OCI-LY7 (cell line): ENCODE results near the gene ZNF443. TPM values are rescaled to one million over a fixed set of nuclear protein-coding genes. Genes with fewer than 3 reads are reported as not detected.
"Not testable (repeated sequence)": the region's sequence is repeated elsewhere in the genome, so short reads cannot be mapped to it uniquely, and the experiment has no call there.

ENCODE experiments used
- BruUV-seq: library from RNA; stranded (reverse); fragments of 400-500 nt; replicated peaks from 2 replicates; lab custom pipeline; 2021; lab: Mats Ljungman, UMichigan
- CTCF ChIA-PET: fragments of 300-600 bp; sonication (Branson Sonifier 250); formaldehyde crosslinking; loops from one replicate; lab custom pipeline; 2022; ENCODE audit warnings: antibody characterized with exemption; ENCODE audit not compliant: unreplicated experiment; lab: Charles Lee
- POLR2A ChIA-PET: fragments of 300-600 bp; sonication (Branson Sonifier 250); formaldehyde crosslinking; loops from one replicate; lab custom pipeline; 2022; ENCODE audit warnings: antibody characterized with exemption; lab: Charles Lee
- DNase-seq: peaks from one replicate; pipeline ENCODE4 v3.0.0-alpha.2; 2015; ENCODE audit warnings: low spot score
- H2AFZ ChIP-seq: fragments of 200-600 bp; sonication (generic), shearing (Covaris generic); 2 replicates; pipeline ENCODE4 v1.6.1; 2014; ENCODE audit warnings: mild to moderate bottlenecking, antibody characterized with exemption, low read length, moderate library complexity
- H3K27ac ChIP-seq: fragments of 200-600 bp; sonication (generic); 2 replicates; pipeline ENCODE4 v1.5.1; 2014; ENCODE audit warnings: mixed run types, low read depth, mild to moderate bottlenecking, moderate library complexity, low read length, inconsistent platforms; ENCODE audit not compliant: poor library complexity, severe bottlenecking
- H3K36me3 ChIP-seq: fragments of 200-600 bp; sonication (generic); 2 replicates; pipeline ENCODE4 v1.6.1; 2014; ENCODE audit warnings: mild to moderate bottlenecking, antibody characterized with exemption, low read length, moderate library complexity, mixed read lengths; ENCODE audit not compliant: insufficient read depth
- H3K4me1 ChIP-seq: fragments of 200-600 bp; sonication (generic); 2 replicates; pipeline ENCODE4 v1.5.1; 2014; ENCODE audit warnings: mild to moderate bottlenecking, low read length; ENCODE audit not compliant: insufficient read depth, poor library complexity, severe bottlenecking
- H3K4me2 ChIP-seq: fragments of 200-600 bp; sonication (generic); 2 replicates; pipeline ENCODE4 v1.6.1; 2014; ENCODE audit warnings: mild to moderate bottlenecking, low read length
- H3K4me3 ChIP-seq: fragments of 200-600 bp; sonication (generic); 2 replicates; pipeline ENCODE4 v1.5.1; 2014; ENCODE audit warnings: mild to moderate bottlenecking, low read depth, low read length; ENCODE audit not compliant: poor library complexity, severe bottlenecking
- H3K79me2 ChIP-seq: fragments of 200-600 bp; sonication (generic); 2 replicates; pipeline ENCODE4 v1.6.1; 2016; ENCODE audit warnings: low read depth, mild to moderate bottlenecking, low read length, moderate library complexity, mixed read lengths; ENCODE audit not compliant: insufficient read depth
- H3K9me2 ChIP-seq: fragments of 200-600 bp; sonication (generic); 2 replicates; pipeline ENCODE4 v1.6.1; 2016; ENCODE audit warnings: mild to moderate bottlenecking, low read length, mixed read lengths; ENCODE audit not compliant: insufficient read depth
- H3K9me3 ChIP-seq: fragments of 200-600 bp; sonication (generic); 2 replicates; pipeline ENCODE4 v1.6.1; 2014; ENCODE audit warnings: mild to moderate bottlenecking, mixed run types, low read length, mixed read lengths
- H4K20me1 ChIP-seq: fragments of 200-600 bp; sonication (generic); 2 replicates; pipeline ENCODE4 v1.6.1; 2014; ENCODE audit warnings: mild to moderate bottlenecking, antibody characterized with exemption, low read length, moderate library complexity, mixed read lengths; ENCODE audit not compliant: insufficient read depth
- EZH2phosphoT487 ChIP-seq: fragments of 200-600 bp; sonication (generic); IDR thresholded peaks from 2 replicates; pipeline ENCODE4 v1.6.1; 2018; ENCODE audit warnings: low read depth, borderline replicate concordance, mild to moderate bottlenecking, mixed run types, antibody characterized with exemption, low read length, moderate library complexity, mixed read lengths
- intact Hi-C: fragments of 100-400 bp; cut with micrococcal nuclease; formaldehyde crosslinking; loops from one replicate; pipeline ENCODE4 v1.10.0; 2022; ENCODE audit not compliant: unreplicated experiment
- total RNA-seq, 2 experiments: library from RNA; depleted of rRNA in 1 of 2; stranded (reverse); fragments of >200 nt in 1 of 2; shearing (Covaris generic) in 1 of 2; gene quantifications; 2 replicates each; pipeline ENCODE4 v1.2.3, GENCODE V29; 2014 to 2022
- TF ChIP-seq, protein P1 (sequence below): fragments of 200-600 bp; sonication (generic); conservative IDR thresholded peaks from 2 replicates; pipeline ENCODE4 v1.5.1; 2014; ENCODE audit warnings: mild to moderate bottlenecking, antibody characterized with exemption, low read length, moderate library complexity, mixed read lengths

ZNF443 gene
- total RNA-seq, 2 experiments from 2014 or later = 2.6 to 4.5 TPM

DNA sequence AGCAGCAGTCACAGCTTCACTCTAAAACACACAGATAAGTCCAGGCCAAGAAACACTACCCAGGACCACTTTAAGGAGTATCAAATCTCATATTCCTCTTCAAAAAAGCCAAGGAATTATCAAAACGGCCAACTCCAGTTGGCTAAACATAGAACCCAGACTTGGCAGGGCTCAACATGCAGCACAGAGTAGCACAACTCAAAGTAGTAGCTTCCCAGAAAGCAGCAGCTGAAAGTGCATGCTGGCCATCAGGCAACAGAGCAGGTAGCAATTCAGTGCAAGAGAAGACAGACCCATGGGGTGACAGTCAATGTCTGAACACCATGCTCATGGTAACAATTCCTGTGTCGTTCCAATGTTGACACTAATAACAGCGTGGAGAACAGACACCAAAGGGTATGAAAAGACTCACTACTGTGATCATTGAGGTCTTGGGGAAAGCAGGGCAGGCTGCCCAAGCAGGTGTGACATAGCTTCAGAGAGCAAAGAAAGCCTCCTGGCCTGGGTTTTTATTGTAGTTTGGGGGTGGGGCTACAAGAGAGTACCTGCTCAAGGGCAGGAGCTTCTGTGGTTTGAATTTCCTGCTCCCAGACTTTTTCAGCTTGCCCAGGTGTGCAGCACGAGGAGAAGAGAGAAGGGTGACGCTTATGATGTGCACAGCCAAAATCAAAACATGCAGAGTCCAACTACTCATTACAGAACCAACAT, 37.6 kb upstream of the ZNF443 start:
- H3K36me3 ChIP-seq = no peaks in the 10 kb centered on the region
- H3K9me2 ChIP-seq = no peaks in the 10 kb centered on the region
- H3K79me2 ChIP-seq = peaks cover 11% of the 10 kb centered on the region; the same call in 1 of the 2 replicates
- no peak overlapping the region for H2AFZ ChIP-seq
- no peak overlapping the region for H3K4me3 ChIP-seq
- no peak overlapping the region for H3K27ac ChIP-seq
- POLR2A ChIA-PET = no interaction called here
- no peaks in the 10 kb centered on the region for H3K9me3 ChIP-seq
- H3K4me1 ChIP-seq = peaks cover 32% of the 10 kb centered on the region
- TF ChIP-seq, protein P1, sequence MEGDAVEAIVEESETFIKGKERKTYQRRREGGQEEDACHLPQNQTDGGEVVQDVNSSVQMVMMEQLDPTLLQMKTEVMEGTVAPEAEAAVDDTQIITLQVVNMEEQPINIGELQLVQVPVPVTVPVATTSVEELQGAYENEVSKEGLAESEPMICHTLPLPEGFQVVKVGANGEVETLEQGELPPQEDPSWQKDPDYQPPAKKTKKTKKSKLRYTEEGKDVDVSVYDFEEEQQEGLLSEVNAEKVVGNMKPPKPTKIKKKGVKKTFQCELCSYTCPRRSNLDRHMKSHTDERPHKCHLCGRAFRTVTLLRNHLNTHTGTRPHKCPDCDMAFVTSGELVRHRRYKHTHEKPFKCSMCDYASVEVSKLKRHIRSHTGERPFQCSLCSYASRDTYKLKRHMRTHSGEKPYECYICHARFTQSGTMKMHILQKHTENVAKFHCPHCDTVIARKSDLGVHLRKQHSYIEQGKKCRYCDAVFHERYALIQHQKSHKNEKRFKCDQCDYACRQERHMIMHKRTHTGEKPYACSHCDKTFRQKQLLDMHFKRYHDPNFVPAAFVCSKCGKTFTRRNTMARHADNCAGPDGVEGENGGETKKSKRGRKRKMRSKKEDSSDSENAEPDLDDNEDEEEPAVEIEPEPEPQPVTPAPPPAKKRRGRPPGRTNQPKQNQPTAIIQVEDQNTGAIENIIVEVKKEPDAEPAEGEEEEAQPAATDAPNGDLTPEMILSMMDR = no peak
- TF ChIP-seq EZH2phosphoT487 = no peak
- no peaks in the 10 kb centered on the region for H4K20me1 ChIP-seq
- no TSS peak for BruUV-seq
- intact Hi-C loops = no loop called here
- CTCF ChIA-PET = no interaction called here
- peak; percentile 24 for DNase-seq
- H3K4me2 ChIP-seq = peak overlapping the region; percentile 30

DNA sequence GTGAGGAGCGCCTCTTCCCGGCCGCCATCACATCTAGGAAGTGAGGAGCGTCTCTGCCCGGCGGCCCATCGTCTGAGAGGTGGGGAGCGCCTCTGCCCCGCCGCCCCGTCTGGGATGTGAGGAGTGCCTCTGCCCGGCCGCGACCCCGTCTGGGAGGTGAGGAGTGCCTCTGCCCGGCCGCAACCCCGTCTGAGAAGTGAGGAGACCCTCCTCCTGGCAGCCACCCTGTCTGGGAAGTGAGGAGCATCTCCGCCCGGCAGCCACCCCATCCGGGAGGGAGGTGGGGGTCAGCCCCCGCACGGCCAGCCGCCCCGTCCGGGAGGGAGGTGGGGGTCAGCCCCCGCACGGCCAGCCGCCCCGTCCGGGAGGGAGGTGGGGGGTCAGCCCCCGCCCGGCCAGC, 26.8 kb upstream of the ZNF443 start:
- H3K4me2 ChIP-seq, H3K4me3 ChIP-seq, intact Hi-C loops, H3K9me2 ChIP-seq, H3K4me1 ChIP-seq, POLR2A ChIA-PET, CTCF ChIA-PET, H2AFZ ChIP-seq, H3K27ac ChIP-seq, DNase-seq, BruUV-seq, H3K79me2 ChIP-seq, H4K20me1 ChIP-seq: not testable (repeated sequence)
- H3K9me3 ChIP-seq = peaks cover 38% of the 10 kb centered on the region
- peaks cover 31% of the 10 kb centered on the region for H3K36me3 ChIP-seq

DNA sequence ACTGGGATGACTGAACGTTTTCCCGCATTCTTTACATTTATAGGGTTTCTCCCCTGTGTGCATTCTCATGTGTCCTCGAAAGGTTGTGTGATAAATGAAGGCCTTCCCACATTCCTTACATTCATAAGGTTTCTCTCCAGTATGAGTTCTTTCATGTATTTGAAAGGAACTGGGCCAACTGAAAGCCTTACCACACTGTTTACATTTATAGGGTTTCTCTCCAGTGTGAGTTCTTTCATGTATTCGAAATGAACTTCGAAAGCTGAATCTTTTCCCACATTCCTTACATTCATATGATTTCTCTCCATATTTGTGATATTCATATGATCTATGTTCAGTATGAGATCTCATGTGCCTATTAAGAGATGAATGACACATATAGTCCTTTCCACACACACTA, 24.4 kb upstream of the ZNF443 start:
- intact Hi-C loops = no loop called here
- Histone ChIP-seq H3K36me3 (peaks cover 31% of the 10 kb centered on the region), H3K79me2 (no peaks in the 10 kb centered on the region), H3K4me1 (no peaks in the 10 kb centered on the region), H4K20me1 (no peaks in the 10 kb centered on the region), H3K9me2 (no peaks in the 10 kb centered on the region), H3K4me2 (no peak overlapping the region), H3K27ac (no peak overlapping the region), H3K9me3 (peaks cover 45% of the 10 kb centered on the region), H3K4me3 (no peak overlapping the region), H2AFZ (no peak overlapping the region)
- CTCF ChIA-PET = no interaction called here
- BruUV-seq = no TSS peak
- no peak for DNase-seq
- POLR2A ChIA-PET = interaction anchor here (0.6 to 0.9 kb wide), 2 partner anchors 16 to 320 kb away, joined by 3 read pairs; no protein-coding TSS in a partner anchor
- TF ChIP-seq, protein P1 = no peak
- TF ChIP-seq EZH2phosphoT487 = no peak
